Activated CD4-positive, alpha-beta T cell treated with anti-CD3 and anti-CD28 coated beads, Interleukin-2, amount 10 ng/mL, durations not matched to agents 7 days and 5 days (primary cell): ENCODE results near the gene NAPB. TPM values are rescaled to one million over a fixed set of nuclear protein-coding genes. Genes with fewer than 3 reads are reported as not detected.

Experiments
- CTCF ChIA-PET: fragments of 350-600 bp; sonication (Branson Sonifier 250); formaldehyde crosslinking; loops from one replicate; lab custom pipeline; 2021; ENCODE audit warnings: antibody characterized with exemption; lab: Charles Lee
- POLR2A ChIA-PET: fragments of 350-600 bp; sonication (Branson Sonifier 250); formaldehyde crosslinking; loops from one replicate; lab custom pipeline; 2021; ENCODE audit warnings: antibody characterized with exemption; lab: Charles Lee
- DNase-seq: peaks from one replicate; pipeline ENCODE4 v3.0.0-alpha.2; 2020
- H3K27ac Mint-ChIP-seq: one replicate; pipeline ENCODE4 v1.8.0; 2021; ENCODE audit warnings: mild to moderate bottlenecking, moderate library complexity, mixed read lengths
- H3K27me3 Mint-ChIP-seq: one replicate; pipeline ENCODE4 v1.8.0; 2021; ENCODE audit warnings: mixed read lengths
- H3K36me3 Mint-ChIP-seq: one replicate; pipeline ENCODE4 v1.8.0; 2021; ENCODE audit warnings: low read depth, mixed read lengths
- H3K4me1 Mint-ChIP-seq: one replicate; pipeline ENCODE4 v1.8.0; 2021; ENCODE audit warnings: mixed read lengths
- H3K4me3 Mint-ChIP-seq: one replicate; pipeline ENCODE4 v1.8.0; 2021; ENCODE audit warnings: mild to moderate bottlenecking, moderate library complexity, mixed read lengths
- H3K9me3 Mint-ChIP-seq: one replicate; pipeline ENCODE4 v1.8.0; 2021; ENCODE audit warnings: mixed read lengths
- total RNA-seq, 2 experiments: library from RNA; stranded (reverse); gene quantifications; one replicate each; pipeline ENCODE4 v1.2.3, GENCODE V29; 2021

Gene NAPB
- total RNA-seq, 2 experiments from 2014 or later = 14.9 to 15.4 TPM

GRCh38 chr20:23449421-23449820 is 28.1 kb upstream of the NAPB start:
- H3K9me3 Mint-ChIP-seq = no peaks in the 10 kb centered on the region
- ChIA-PET CTCF (interaction anchor here (0.6 kb wide), 1 partner anchor 43 kb away, joined by 3 read pairs; no protein-coding TSS in a partner anchor), POLR2A (no interaction called here)
- peaks cover 10% of the 10 kb centered on the region for H3K4me1 Mint-ChIP-seq
- H3K36me3 Mint-ChIP-seq = no peaks in the 10 kb centered on the region
- H3K27me3 Mint-ChIP-seq = no peaks in the 10 kb centered on the region
- peak; percentile 29 for DNase-seq
- H3K4me3 Mint-ChIP-seq = no peak overlapping the region
- H3K27ac Mint-ChIP-seq = no peak overlapping the region

- POLR2A ChIA-PET = interaction anchor here (0.6 kb wide), 1 partner anchor 98 kb away, joined by 3 read pairs; no protein-coding TSS in a partner anchor
- Mint-ChIP-seq H3K9me3 (no peaks in the 10 kb centered on the region), H3K27me3 (no peaks in the 10 kb centered on the region), H3K4me3 (no peak overlapping the region), H3K36me3 (no peaks in the 10 kb centered on the region), H3K27ac (no peak overlapping the region), H3K4me1 (peaks cover 10% of the 10 kb centered on the region)
- DNase-seq = no peak
- CTCF ChIA-PET = no interaction called here
These were observed 26.9 kb upstream of the NAPB start for GRCh38 chr20:23448167-23448566.

GRCh38 chr20:23446505-23446904 is 25.2 kb upstream of the NAPB start:
- POLR2A ChIA-PET = no interaction called here
- H3K36me3 Mint-ChIP-seq = no peaks in the 10 kb centered on the region
- no peak overlapping the region for H3K4me3 Mint-ChIP-seq
- H3K4me1 Mint-ChIP-seq = peaks cover 10% of the 10 kb centered on the region
- H3K27me3 Mint-ChIP-seq = no peaks in the 10 kb centered on the region
- H3K9me3 Mint-ChIP-seq = no peaks in the 10 kb centered on the region
- H3K27ac Mint-ChIP-seq = no peak overlapping the region
- CTCF ChIA-PET = interaction anchor here (0.7 kb wide), 1 partner anchor 94 kb away, joined by 3 read pairs; no protein-coding TSS in a partner anchor
- DNase-seq = peak; percentile 29

DNA sequence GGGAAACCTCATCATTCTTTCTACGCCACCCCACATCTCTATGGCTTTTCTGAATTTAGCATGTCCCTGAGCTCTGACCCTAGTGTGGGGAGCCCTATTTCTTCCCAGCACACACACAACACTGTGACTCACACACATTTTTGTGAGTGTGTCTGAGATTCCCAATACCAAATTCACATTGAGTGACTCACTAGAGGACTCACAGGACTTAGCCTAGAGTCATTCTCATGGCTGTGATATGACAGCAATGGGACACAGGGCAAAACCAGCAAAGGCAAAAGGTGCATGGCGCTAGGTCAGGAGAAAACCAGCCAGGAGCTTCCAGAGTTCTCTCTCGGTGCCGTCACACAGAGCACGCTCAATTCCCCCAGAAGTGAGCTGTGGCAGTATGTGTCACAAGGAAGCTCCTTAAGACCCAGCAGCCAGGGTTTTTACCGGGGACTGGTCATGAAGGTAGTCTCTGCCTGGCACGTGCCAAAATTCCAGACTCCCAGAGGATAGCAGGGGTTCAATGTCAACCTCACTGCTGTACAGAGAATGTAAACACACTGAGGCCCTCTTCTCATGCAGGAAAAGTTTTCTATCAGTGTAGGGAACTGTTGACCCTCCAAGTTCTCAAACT is 24.4 kb upstream of the NAPB start:
- Mint-ChIP-seq H3K27ac (no peak overlapping the region), H3K4me3 (no peak overlapping the region), H3K27me3 (no peaks in the 10 kb centered on the region), H3K36me3 (no peaks in the 10 kb centered on the region), H3K4me1 (peaks cover 10% of the 10 kb centered on the region), H3K9me3 (no peaks in the 10 kb centered on the region)
- CTCF ChIA-PET = interaction anchor here (0.6 kb wide), 1 partner anchor 932 kb away, joined by 3 read pairs; no protein-coding TSS in a partner anchor
- DNase-seq = no peak
- POLR2A ChIA-PET = no interaction called here

DNA sequence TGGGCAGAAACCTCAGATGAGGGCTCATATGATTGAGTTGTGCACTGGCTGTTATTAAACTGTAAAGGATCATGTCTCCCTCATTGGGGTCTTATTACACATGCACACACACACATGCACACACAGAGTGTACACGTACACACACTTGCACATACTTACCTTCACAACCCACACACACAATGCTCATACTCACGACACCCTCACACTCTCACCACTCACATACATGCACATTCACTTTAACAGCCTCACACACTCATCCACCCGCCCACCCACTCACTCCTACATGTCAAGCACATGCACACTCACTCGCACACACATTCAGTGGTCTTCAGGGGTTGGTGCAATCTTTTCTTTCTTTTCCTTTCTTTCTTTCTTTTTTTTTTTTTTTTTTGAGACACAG is 23.6 kb upstream of the NAPB start:
- Mint-ChIP-seq H3K4me1 (peaks cover 9% of the 10 kb centered on the region), H3K9me3 (no peaks in the 10 kb centered on the region), H3K36me3 (no peaks in the 10 kb centered on the region), H3K27me3 (no peaks in the 10 kb centered on the region), H3K27ac (no peak overlapping the region), H3K4me3 (no peak overlapping the region)
- ChIA-PET CTCF (no interaction called here), POLR2A (no interaction called here)
- DNase-seq = no peak

DNA sequence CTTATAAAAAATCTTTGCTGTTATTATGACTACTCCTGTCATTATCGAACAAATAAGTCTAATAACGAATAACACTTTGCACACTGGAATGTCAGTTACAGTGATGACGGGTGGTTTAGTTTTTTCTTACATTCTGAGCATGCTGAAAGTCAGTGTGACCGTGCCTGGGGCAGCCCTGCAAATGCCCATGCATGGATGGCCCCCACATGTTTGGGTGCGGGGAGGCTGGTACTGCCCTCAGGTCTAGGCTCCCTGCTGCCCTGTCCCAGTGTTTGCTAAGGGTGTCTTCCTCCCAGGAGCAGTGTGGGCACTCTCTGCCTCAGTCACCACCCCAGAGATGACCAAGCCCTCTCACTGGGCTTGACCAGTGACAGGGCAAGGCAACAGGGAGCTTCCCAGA is 21.1 kb upstream of the NAPB start:
- H3K27me3 Mint-ChIP-seq = no peaks in the 10 kb centered on the region
- no peak overlapping the region for H3K4me3 Mint-ChIP-seq
- H3K4me1 Mint-ChIP-seq = no peaks in the 10 kb centered on the region
- no peak overlapping the region for H3K27ac Mint-ChIP-seq
- ChIA-PET POLR2A (no interaction called here), CTCF (interaction anchor here (0.9 to 1.1 kb wide), 3 partner anchors 16 to 63 kb away, joined by 3 read pairs; partner anchors contain the start of gene NAPB)
- no peaks in the 10 kb centered on the region for H3K36me3 Mint-ChIP-seq
- no peaks in the 10 kb centered on the region for H3K9me3 Mint-ChIP-seq
- DNase-seq = no peak

GRCh38 chr20:23441850-23442313 is 20.6 kb upstream of the NAPB start:
- H3K4me1 Mint-ChIP-seq = no peaks in the 10 kb centered on the region
- peak; percentile 73 for DNase-seq
- CTCF ChIA-PET = interaction anchor here (0.9 to 1.1 kb wide), 3 partner anchors 17 to 62 kb away, joined by 3 read pairs; partner anchors contain the start of gene NAPB
- H3K36me3 Mint-ChIP-seq = no peaks in the 10 kb centered on the region
- POLR2A ChIA-PET = interaction anchor here (0.6 kb wide), 1 partner anchor 29 kb away, joined by 3 read pairs; no protein-coding TSS in a partner anchor
- no peak overlapping the region for H3K4me3 Mint-ChIP-seq
- no peaks in the 10 kb centered on the region for H3K27me3 Mint-ChIP-seq
- H3K27ac Mint-ChIP-seq = no peak overlapping the region
- no peaks in the 10 kb centered on the region for H3K9me3 Mint-ChIP-seq

GRCh38 chr20:23440004-23440403 is 18.7 kb upstream of the NAPB start:
- H3K4me1 Mint-ChIP-seq = no peaks in the 10 kb centered on the region
- ChIA-PET CTCF (no interaction called here), POLR2A (no interaction called here)
- no peak overlapping the region for H3K4me3 Mint-ChIP-seq
- no peaks in the 10 kb centered on the region for H3K36me3 Mint-ChIP-seq
- DNase-seq = no peak
- no peaks in the 10 kb centered on the region for H3K9me3 Mint-ChIP-seq
- H3K27ac Mint-ChIP-seq = no peak overlapping the region
- peaks cover 5% of the 10 kb centered on the region for H3K27me3 Mint-ChIP-seq

- no peak for DNase-seq
These were observed 17.4 kb upstream of the NAPB start for GRCh38 chr20:23438661-23439060.

GRCh38 chr20:23437126-23437899 is 16.0 kb upstream of the NAPB start:
- H3K4me3 Mint-ChIP-seq = no peak overlapping the region
- DNase-seq = no peak
- H3K27me3 Mint-ChIP-seq = peaks cover 8% of the 10 kb centered on the region
- no peaks in the 10 kb centered on the region for H3K36me3 Mint-ChIP-seq
- H3K27ac Mint-ChIP-seq = no peak overlapping the region
- POLR2A ChIA-PET = no interaction called here
- no peaks in the 10 kb centered on the region for H3K4me1 Mint-ChIP-seq
- H3K9me3 Mint-ChIP-seq = no peaks in the 10 kb centered on the region
- CTCF ChIA-PET = interaction anchor here (0.6 to 1.6 kb wide), 2 partner anchors 16 to 17 kb away, joined by 3 to 6 read pairs; partner anchors contain the start of gene NAPB

More at GRCh38 chr20:23438661-23439060, 17.4 kb upstream of the NAPB start:
- Mint-ChIP-seq H3K27ac (no peak overlapping the region), H3K4me1 (no peaks in the 10 kb centered on the region), H3K9me3 (no peaks in the 10 kb centered on the region), H3K36me3 (no peaks in the 10 kb centered on the region), H3K27me3 (peaks cover 7% of the 10 kb centered on the region), H3K4me3 (no peak overlapping the region)
- CTCF ChIA-PET = no interaction called here
- POLR2A ChIA-PET = no interaction called here

- CTCF ChIA-PET = interaction anchor here (1.6 kb wide), 1 partner anchor 16 kb away, joined by 6 read pairs; the partner anchor contains the start of gene NAPB
- no peak overlapping the region for H3K27ac Mint-ChIP-seq
- no peaks in the 10 kb centered on the region for H3K4me1 Mint-ChIP-seq
- peaks cover 8% of the 10 kb centered on the region for H3K27me3 Mint-ChIP-seq
- H3K36me3 Mint-ChIP-seq = no peaks in the 10 kb centered on the region
- no peak for DNase-seq
- no peak overlapping the region for H3K4me3 Mint-ChIP-seq
- no peaks in the 10 kb centered on the region for H3K9me3 Mint-ChIP-seq
- POLR2A ChIA-PET = no interaction called here
These were observed 15.4 kb upstream of the NAPB start for GRCh38 chr20:23436681-23437080.

GRCh38 chr20:23435626-23436539 is 14.6 kb upstream of the NAPB start:
- ChIA-PET CTCF (interaction anchor here (1.6 kb wide), 1 partner anchor 15 kb away, joined by 6 read pairs; the partner anchor contains the start of gene NAPB), POLR2A (no interaction called here)
- Mint-ChIP-seq H3K27me3 (peaks cover 8% of the 10 kb centered on the region), H3K4me1 (no peaks in the 10 kb centered on the region), H3K36me3 (no peaks in the 10 kb centered on the region), H3K4me3 (no peak overlapping the region), H3K27ac (no peak overlapping the region), H3K9me3 (no peaks in the 10 kb centered on the region)
- DNase-seq = no peak
